HFFc6 (cell line): ENCODE results near the gene IFNL4. TPM values are rescaled to one million over a fixed set of nuclear protein-coding genes. Genes with fewer than 3 reads are reported as not detected.
"Not testable (repeated sequence)": the region's sequence is repeated elsewhere in the genome, so short reads cannot be mapped to it uniquely, and the experiment has no call there.

Experiments
- DNase-seq: peaks from one replicate; pipeline ENCODE4 v3.0.0-alpha.2; 2018
- H3K27ac Mint-ChIP-seq: 2 replicates; pipeline ENCODE4 v1.8.0; 2020; ENCODE audit warnings: mild to moderate bottlenecking, mixed read lengths
- H3K27me3 Mint-ChIP-seq: 2 replicates; pipeline ENCODE4 v1.8.0; 2021; ENCODE audit warnings: mild to moderate bottlenecking, moderate library complexity, mixed read lengths; ENCODE audit not compliant: insufficient read depth
- H3K36me3 Mint-ChIP-seq: 2 replicates; pipeline ENCODE4 v1.8.0; 2021; ENCODE audit warnings: low read depth, mixed read lengths
- H3K4me1 Mint-ChIP-seq: 2 replicates; pipeline ENCODE4 v1.8.0; 2020; ENCODE audit warnings: low read depth, mixed read lengths
- H3K4me3 Mint-ChIP-seq: 2 replicates; pipeline ENCODE4 v1.8.0; 2020; ENCODE audit warnings: mild to moderate bottlenecking, moderate library complexity, mixed read lengths
- H3K9me3 Mint-ChIP-seq: 2 replicates; pipeline ENCODE4 v1.8.0; 2020; ENCODE audit warnings: mild to moderate bottlenecking, mixed read lengths
- total RNA-seq, 6 experiments: library from RNA; stranded (reverse); fragmentation: NEBNext Ultra II Directional; extraction: Animal tissue kit (Norgen Biotek cat#: 25700); gene quantifications; 2 replicates in 1 of 6; 3 replicates in 5 of 6; pipeline ENCODE4 v1.2.3, GENCODE V29; 2021
- TF ChIP-seq, protein P1 (sequence below): fragments of 200-600 bp; sonication (generic); IDR thresholded peaks from 2 replicates; pipeline ENCODE4 v1.5.0; 2021; ENCODE audit warnings: antibody characterized with exemption, mild to moderate bottlenecking

IFNL4 gene
- total RNA-seq, 6 experiments from 2014 or later: not detected

DNA sequence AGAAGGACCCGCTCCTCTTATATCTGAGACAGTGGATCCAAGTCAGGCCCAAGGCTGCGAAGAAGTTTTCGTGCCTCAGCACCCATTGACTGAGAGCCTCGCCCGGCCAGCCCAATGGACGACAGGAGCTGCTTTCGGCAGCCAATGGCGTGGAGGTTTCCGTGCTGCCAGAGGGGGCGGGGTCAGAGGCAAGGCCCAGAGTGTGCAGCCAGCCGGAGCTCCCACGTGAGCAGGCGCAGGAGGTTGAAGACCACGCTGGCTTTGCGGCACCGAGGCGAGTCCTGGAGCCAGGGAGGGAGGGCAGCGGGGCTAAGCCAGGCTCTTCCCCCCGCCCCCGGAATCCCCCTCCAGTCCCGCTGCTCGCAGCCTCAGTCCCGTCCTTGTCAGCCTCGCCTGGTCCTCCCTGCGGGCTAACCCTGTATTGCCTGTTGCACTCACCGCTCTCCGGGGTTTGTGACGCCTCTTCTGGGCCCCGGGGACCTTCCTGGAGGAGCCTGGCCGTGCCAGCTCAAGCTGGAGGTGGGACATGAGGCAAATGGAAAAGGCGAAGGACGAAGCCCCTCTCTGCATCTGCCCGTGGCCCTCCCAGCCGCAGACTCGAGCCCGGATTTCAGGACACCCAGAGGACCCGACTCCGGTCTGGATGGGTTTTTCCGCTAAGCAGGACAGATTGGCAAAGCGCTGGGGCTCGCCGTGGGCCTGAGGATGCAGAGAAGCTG lies 1.5 kb downstream of the IFNL4 start:
- no peaks in the 10 kb centered on the region for H3K9me3 Mint-ChIP-seq
- H3K36me3 Mint-ChIP-seq: no peaks in the 10 kb centered on the region
- no peak overlapping the region for H3K27ac Mint-ChIP-seq
- TF ChIP-seq, protein P1, sequence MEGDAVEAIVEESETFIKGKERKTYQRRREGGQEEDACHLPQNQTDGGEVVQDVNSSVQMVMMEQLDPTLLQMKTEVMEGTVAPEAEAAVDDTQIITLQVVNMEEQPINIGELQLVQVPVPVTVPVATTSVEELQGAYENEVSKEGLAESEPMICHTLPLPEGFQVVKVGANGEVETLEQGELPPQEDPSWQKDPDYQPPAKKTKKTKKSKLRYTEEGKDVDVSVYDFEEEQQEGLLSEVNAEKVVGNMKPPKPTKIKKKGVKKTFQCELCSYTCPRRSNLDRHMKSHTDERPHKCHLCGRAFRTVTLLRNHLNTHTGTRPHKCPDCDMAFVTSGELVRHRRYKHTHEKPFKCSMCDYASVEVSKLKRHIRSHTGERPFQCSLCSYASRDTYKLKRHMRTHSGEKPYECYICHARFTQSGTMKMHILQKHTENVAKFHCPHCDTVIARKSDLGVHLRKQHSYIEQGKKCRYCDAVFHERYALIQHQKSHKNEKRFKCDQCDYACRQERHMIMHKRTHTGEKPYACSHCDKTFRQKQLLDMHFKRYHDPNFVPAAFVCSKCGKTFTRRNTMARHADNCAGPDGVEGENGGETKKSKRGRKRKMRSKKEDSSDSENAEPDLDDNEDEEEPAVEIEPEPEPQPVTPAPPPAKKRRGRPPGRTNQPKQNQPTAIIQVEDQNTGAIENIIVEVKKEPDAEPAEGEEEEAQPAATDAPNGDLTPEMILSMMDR: no peak
- no peak for DNase-seq
- peaks cover 19% of the 10 kb centered on the region for H3K27me3 Mint-ChIP-seq
- H3K4me3 Mint-ChIP-seq: no peak overlapping the region
- H3K4me1 Mint-ChIP-seq: no peaks in the 10 kb centered on the region

GRCh38 chr19:39245166-39245565 lies 3.5 kb downstream of the IFNL4 start:
- DNase-seq, H3K27ac Mint-ChIP-seq, H3K9me3 Mint-ChIP-seq, H3K36me3 Mint-ChIP-seq, H3K4me1 Mint-ChIP-seq, H3K4me3 Mint-ChIP-seq: not testable (repeated sequence)
- TF ChIP-seq, protein P1: peak; percentile 16; the same call in 1 of the 2 replicates
- H3K27me3 Mint-ChIP-seq: peaks cover 28% of the 10 kb centered on the region

DNA sequence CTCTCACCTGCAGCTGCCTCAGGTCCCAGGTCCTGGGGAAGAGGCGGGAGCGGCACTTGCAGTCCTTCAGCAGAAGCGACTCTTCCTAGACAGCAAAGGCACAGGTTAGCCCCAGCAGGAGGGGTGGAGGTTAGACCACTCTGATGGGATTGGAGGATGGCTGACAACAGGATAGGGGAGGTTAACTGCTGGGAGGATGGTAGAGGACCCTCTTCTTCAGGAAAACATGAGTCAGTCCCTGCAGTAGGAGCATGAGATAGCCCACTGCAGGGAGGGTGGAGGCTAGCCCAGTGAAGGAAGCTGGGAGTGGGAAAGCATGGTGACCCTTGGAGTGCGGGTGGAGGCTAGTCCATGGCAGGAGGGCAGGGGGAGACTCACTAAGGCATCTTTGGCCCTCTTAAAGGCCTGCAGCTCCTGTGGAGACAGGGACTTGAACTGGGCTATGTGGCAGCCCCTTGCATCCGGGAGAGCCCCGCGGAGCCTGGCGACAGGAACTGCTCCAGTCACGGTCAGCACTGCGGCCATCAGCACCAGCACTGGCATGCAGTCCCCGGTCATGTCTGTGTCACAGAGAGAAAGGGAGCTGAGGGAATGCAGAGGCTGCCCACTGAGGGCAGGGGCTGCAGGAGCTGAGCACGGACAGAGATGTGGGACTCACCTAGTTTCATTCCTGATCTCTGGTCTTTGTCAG lies 4.1 kb downstream of the IFNL4 start, which contains the start of gene IFNL3:
IFNL3 (minus strand) TSS at position 597 of the 691 bp plus-strand sequence; CDS start at position 558, 39 bp downstream.
- H3K4me1 Mint-ChIP-seq, H3K27ac Mint-ChIP-seq, H3K4me3 Mint-ChIP-seq, H3K36me3 Mint-ChIP-seq, H3K9me3 Mint-ChIP-seq, DNase-seq: not testable (repeated sequence)
- H3K27me3 Mint-ChIP-seq: peaks cover 31% of the 10 kb centered on the region

DNA sequence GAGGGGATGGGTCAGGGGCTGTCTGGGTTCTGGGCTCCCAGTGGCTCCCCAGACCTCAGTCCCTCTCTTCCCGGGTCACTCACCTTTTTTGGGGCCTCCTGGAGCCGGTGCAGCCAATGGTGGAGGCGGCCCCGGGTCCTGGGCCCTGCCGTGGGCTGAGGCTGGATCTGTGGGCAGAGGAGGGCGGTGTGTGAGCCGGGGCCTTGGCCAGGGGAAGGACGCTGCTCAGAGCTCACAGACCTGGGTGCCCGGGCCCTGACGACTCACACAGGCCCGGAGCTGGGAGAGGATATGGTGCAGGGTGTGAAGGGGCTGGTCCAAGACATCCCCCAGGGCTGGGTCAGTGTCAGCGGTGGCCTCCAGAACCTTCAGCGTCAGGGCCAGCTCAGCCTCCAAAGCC lies 4.9 kb downstream of the IFNL4 start:
- H3K27ac Mint-ChIP-seq, H3K9me3 Mint-ChIP-seq, H3K4me1 Mint-ChIP-seq, H3K4me3 Mint-ChIP-seq, DNase-seq, H3K36me3 Mint-ChIP-seq: not testable (repeated sequence)
- H3K27me3 Mint-ChIP-seq: peaks cover 27% of the 10 kb centered on the region

- Mint-ChIP-seq H3K4me3 (no peak overlapping the region), H3K27ac (no peak overlapping the region), H3K4me1 (peaks cover 6% of the 10 kb centered on the region; the same call in 1 of the 2 replicates), H3K9me3 (no peaks in the 10 kb centered on the region), H3K27me3 (peaks cover 35% of the 10 kb centered on the region), H3K36me3 (no peaks in the 10 kb centered on the region)
- no peak for DNase-seq
- TF ChIP-seq, protein P1: no peak
Observed at GRCh38 chr19:39240421-39240820, 8.2 kb downstream of the IFNL4 start.

- H3K4me1 Mint-ChIP-seq: peaks cover 6% of the 10 kb centered on the region; the same call in 1 of the 2 replicates
- no peaks in the 10 kb centered on the region for H3K9me3 Mint-ChIP-seq
- TF ChIP-seq, protein P1: no peak
- no peak overlapping the region for H3K27ac Mint-ChIP-seq
- H3K36me3 Mint-ChIP-seq: no peaks in the 10 kb centered on the region
- no peak overlapping the region for H3K4me3 Mint-ChIP-seq
- H3K27me3 Mint-ChIP-seq: peaks cover 32% of the 10 kb centered on the region
- DNase-seq: no peak
Observed at GRCh38 chr19:39238944-39239343, 9.7 kb downstream of the IFNL4 start.
